HEK293T (cell line): ENCODE measurements around the gene AZI2.

Source experiments
- ELF4 ChIP-seq: fragments of 450-650 bp; IDR thresholded peaks from 2 replicates; pipeline ENCODE4 v1.6.1; 2017; ENCODE audit warnings: antibody characterized with exemption
- L3MBTL2 ChIP-seq: fragments of 450-650 bp; conservative IDR thresholded peaks from 2 replicates; pipeline ENCODE4 v1.6.1; 2016; ENCODE audit warnings: mild to moderate bottlenecking
- SP1 ChIP-seq: fragments of 450-650 bp; IDR thresholded peaks from 2 replicates; pipeline ENCODE4 v1.6.1; 2017
- SUZ12 ChIP-seq: fragments of 450-650 bp; IDR thresholded peaks from 2 replicates; pipeline ENCODE4 v1.6.1; 2016; ENCODE audit warnings: mild to moderate bottlenecking

GRCh38 chr3:28316226-28316625, 32.4 kb downstream of the AZI2 start:
- TF ChIP-seq ELF4 (no peak), L3MBTL2 (no peak), SP1 (no peak), SUZ12 (no peak)
